OCI-LY3 (cell line): Measurements from ENCODE around the gene ANAPC15.

Experiments used
- CTCF ChIP-seq: fragments of 200-600, 300-600 bp; sonication (generic); IDR thresholded peaks from 2 replicates; pipeline ENCODE4 v1.5.1; 2014; ENCODE audit warnings: antibody characterized with exemption, low read length, low read depth
- EZH2phosphoT487 ChIP-seq: fragments of 200-600 bp; shearing (Covaris generic); IDR thresholded peaks from 2 replicates; pipeline ENCODE4 v1.6.1; 2018; ENCODE audit warnings: antibody characterized with exemption, mixed run types, low read depth

- TF ChIP-seq CTCF (no peak), EZH2phosphoT487 (no peak)
These were observed 20.2 kb upstream of the ANAPC15 start for GRCh38 chr11:72132646-72133045.
